HG02759 (cell line): ENCODE data around the gene KDM5C.

Experiments
- ATAC-seq: cut with Tn5 transposase; IDR thresholded peaks from one replicate; pipeline ENCODE4 v1.9.1; 2021; ENCODE audit warnings: mild to moderate bottlenecking, moderate library complexity; ENCODE audit not compliant: unreplicated experiment

The KDM5C gene

GRCh38 chrX:53224860-53225797, at the start of gene KDM5C:
Gene KDM5C, minus strand, starts transcription at chrX:53225207. Its CDS starts 318 bp downstream, at chrX:53224889.
- ATAC-seq, result peak; percentile 86

- ATAC-seq, result no peak
These were observed 47.9 kb upstream of the KDM5C start for GRCh38 chrX:53272808-53273337.

DNA sequence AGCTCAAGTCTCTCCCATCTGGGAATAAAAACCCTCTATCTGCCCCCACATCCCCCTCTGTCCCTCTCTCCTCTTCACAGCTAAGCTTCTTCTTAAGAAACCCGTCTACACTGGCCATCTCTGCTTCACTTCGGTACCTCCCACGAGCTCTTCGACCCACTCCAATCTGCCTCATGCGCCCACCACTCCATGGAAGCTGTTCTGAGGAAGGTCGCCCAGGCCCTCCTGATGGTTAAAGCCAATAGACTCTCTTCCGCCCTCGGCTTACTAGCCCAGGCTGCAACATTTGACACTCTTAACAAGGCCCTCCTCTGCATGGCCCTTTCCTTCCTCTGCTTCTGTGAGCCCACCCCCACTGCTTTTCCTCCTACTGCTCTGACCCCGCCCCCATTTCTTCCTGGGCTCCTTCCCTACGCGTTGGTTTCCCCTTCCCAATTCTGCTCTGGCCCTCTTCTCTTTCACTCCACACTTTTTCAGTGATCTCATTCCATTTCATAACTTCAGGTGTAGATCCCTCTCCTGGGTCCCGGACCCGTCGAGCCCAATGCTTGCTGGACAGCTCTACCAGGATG, 44.6 kb upstream of the KDM5C start:
- ATAC-seq, result no peak

- no peak for ATAC-seq
These were observed 43.2 kb upstream of the KDM5C start for GRCh38 chrX:53268173-53268572.

DNA sequence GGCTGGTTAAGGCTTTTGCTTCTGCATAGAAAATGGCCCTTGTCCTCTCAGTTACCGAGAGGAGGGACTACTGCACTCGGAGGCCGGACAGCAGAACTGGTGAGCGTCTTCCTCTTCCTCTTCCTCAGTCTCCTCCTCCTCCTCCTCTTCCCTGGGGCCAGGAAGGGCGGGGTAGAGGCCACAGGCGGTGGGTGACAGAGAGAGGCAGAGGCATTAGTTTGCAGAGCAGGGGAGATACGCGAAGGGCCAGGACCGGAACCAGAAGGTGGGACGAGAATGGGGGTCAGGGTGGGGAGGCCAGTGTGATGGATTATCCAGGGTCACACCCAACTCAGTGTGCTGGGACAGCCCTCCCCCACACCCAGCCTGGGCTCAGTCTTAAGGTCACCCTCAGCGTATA, 41.9 kb upstream of the KDM5C start:
- no peak for ATAC-seq

GRCh38 chrX:53265771-53266574, 41.0 kb upstream of the KDM5C start:
- no peak for ATAC-seq

- ATAC-seq, result no peak
These were observed 38.6 kb upstream of the KDM5C start for GRCh38 chrX:53263597-53264094.

GRCh38 chrX:53262918-53263394, 37.9 kb upstream of the KDM5C start:
- ATAC-seq, result no peak

GRCh38 chrX:53262189-53262917, 37.3 kb upstream of the KDM5C start:
- no peak for ATAC-seq

GRCh38 chrX:53261355-53261972, 36.5 kb upstream of the KDM5C start:
- ATAC-seq, result no peak

DNA sequence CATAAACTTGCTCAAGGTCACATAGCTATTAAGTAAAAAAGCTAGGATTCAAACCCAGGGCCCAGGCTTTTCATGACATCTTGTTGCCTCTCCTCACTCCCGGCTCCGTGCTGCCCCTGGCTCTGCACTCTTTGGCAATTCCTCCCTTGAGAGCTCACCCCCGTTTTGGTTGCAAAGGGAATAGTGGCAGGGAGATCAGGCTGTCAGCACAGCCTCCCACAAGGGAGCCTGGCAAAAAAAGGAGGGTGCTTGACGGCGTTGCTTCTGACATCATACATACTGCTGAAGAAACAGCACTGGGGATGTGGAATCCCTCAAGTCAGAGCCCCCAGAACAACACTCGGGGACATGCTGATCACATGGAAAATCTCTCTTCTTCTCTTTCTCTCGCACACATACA, 35.8 kb upstream of the KDM5C start:
- ATAC-seq, result no peak

- ATAC-seq, result no peak
These were observed 32.8 kb upstream of the KDM5C start for GRCh38 chrX:53257670-53258423.

- no peak for ATAC-seq
These were observed 32.2 kb upstream of the KDM5C start for GRCh38 chrX:53257166-53257565.

- ATAC-seq, result no peak
These were observed 31.5 kb upstream of the KDM5C start for GRCh38 chrX:53256446-53257041.

GRCh38 chrX:53255738-53256191, 30.8 kb upstream of the KDM5C start:
- no peak for ATAC-seq

- no peak for ATAC-seq
These were observed 29.8 kb upstream of the KDM5C start for GRCh38 chrX:53254570-53255461.

DNA sequence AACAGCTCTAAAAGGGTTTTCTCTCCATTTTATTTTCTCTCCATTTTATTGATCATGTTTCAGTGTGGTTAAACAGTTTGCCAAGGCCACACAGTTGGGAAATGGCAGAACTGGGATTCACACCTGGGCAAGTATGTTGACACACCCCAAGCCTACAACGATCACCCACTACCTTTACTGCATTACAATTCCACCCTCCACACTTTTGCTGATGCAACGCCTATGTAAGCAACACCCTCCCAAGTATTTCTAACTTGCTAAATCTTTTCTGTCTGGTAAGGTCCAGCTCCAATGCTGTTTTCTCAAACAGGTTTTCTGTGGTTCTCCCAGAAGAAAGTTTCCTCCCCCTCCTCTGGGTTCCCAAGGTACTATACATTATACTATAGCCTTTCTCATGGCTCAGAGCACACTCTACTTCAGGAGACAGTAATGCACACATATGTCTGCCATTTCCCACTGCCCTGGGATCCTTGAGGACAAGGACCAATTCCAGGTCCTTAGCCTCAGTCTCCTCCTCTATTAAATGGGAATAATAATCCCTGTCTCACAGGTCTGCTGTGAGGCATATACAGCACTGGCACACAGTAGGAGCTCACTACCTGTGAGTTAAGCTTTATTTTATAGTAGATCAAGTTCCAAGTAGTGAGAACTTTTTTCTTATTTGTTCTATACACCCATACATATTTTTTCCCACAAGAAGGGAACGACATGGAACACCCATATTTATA, 28.4 kb upstream of the KDM5C start:
- no peak for ATAC-seq
